Ovary (tissue), 9 donors: Measurements from ENCODE around the gene USP47. TPM values are rescaled to one million over a fixed set of nuclear protein-coding genes. Genes with fewer than 3 reads are reported as not detected.

Experiments used
- DNase-seq, 5 donors: peaks; one replicate each; pipeline ENCODE4 v3.0.0-alpha.2; 2019 to 2020
- H3K27ac ChIP-seq, 2 donors: fragments of 200-600 bp; one replicate each; pipeline versions ENCODE4 v1.5.1 to v1.8.0; 2019 to 2022
- H3K27me3 ChIP-seq: fragments of 200-600 bp; one replicate; pipeline ENCODE4 v1.8.0; 2022
- H3K36me3 ChIP-seq: fragments of 200-600 bp; sonication (generic); one replicate; pipeline ENCODE4 v1.5.1; 2019
- H3K4me1 ChIP-seq: one replicate; pipeline ENCODE4 v1.8.1; 2013; ENCODE audit warnings: mild to moderate bottlenecking, moderate library complexity; ENCODE audit not compliant: insufficient read depth
- H3K4me3 ChIP-seq: fragments of 200-600 bp; sonication (generic); one replicate; pipeline ENCODE4 v1.5.1; 2017
- H3K9me3 ChIP-seq, 2 donors: fragments of 200-600 bp in 1 of 2; sonication (generic) in 1 of 2; one replicate each; pipeline versions ENCODE4 v1.5.1 to v1.8.1; 2013 to 2019; ENCODE audit warnings: mild to moderate bottlenecking in 1 of 2, moderate library complexity in 1 of 2
- CTCF ChIP-seq, 3 donors: fragments of 450-650 bp in 2 of 3; fragments of 200-600 bp in 1 of 3; IDR thresholded peaks; one replicate each; pipeline versions ENCODE4 v1.5.1 to v1.8.0; 2016 to 2022; ENCODE audit warnings: antibody characterized with exemption in 3 of 3, mild to moderate bottlenecking in 1 of 3
- EP300 ChIP-seq: sonication (generic); formaldehyde crosslinking; IDR thresholded peaks from one replicate; pipeline ENCODE4 v1.6.1; 2017; ENCODE audit warnings: antibody characterized with exemption
- POLR2A ChIP-seq: fragments of 450-650 bp; IDR thresholded peaks from one replicate; pipeline ENCODE4 v1.6.1; 2017; ENCODE audit warnings: antibody characterized with exemption, mild to moderate bottlenecking, moderate library complexity
- WGBS, 3 donors: extraction: QIAGEN DNeasy Blood & Tissue Kit in 1 of 3; methylation state at CpG; one replicate each; pipeline versions ENCODE4 v1.1.5 to v1.1.7; 2013 to 2017; 5-methylcytosine and 5-hydroxymethylcytosine counted together
- intact Hi-C, 4 donors: fragments of 100-400 bp; cut with DNase I; formaldehyde crosslinking; loops; one replicate each; pipeline versions ENCODE4 v1.11.0 to v1.15.1; 2022 to 2023
- polyA plus RNA-seq, 2 donors: library from polyadenylated mRNA; stranded (reverse); fragments of 200-250 nt in 1 of 2; fragments of 350-450 nt in 1 of 2; fragmentation: Illumina TruSeq in 1 of 2; extraction: RNeasy Lipid Tissue Mini Kit (QIAGEN cat#74804) in 1 of 2; gene quantifications; one replicate each; pipeline ENCODE4 v1.2.3, GENCODE V29; 2013 to 2014
- total RNA-seq, 7 donors: library from RNA; depleted of rRNA in 2 of 7; stranded (reverse); fragments of >200 nt in 2 of 7; fragmentation: NEBNext Ultra II Directional in 3 of 7; extraction: Animal tissue kit (Norgen Biotek cat#: 25700) in 3 of 7; gene quantifications; one replicate each; pipeline versions ENCODE4 v1.1.0 to v1.2.4, GENCODE V29; 2016 to 2023
- donor health status: DM: no; HTN: no; CAD: no; lungs with moderate emphysema.
- donor health status: DM: no; HTN: no; CAD: no.
- donor health status: Bipolar disorder and iron deficiency.
- donor health status: DM: yes; HTN: yes; CAD: no.
- donor health status: DM: no; HTN: no; CAD: no.
- donor health status: DM: yes; HTN: yes; CAD: no.

Gene USP47
- total and polyA plus RNA-seq, 9 donors = 26.5 to 70.5 (median 51.2) TPM

- no peaks in the 10 kb centered on the region for H3K4me1 ChIP-seq
- H3K36me3 ChIP-seq = no peaks in the 10 kb centered on the region
- intact Hi-C loops = no loop called here
- no peaks in the 10 kb centered on the region for H3K9me3 ChIP-seq
- TF ChIP-seq POLR2A = no peak
- no peak for TF ChIP-seq EP300
- no peak for TF ChIP-seq CTCF (IDR thresholded peaks at IDR 0.05)
- no peak for DNase-seq
- WGBS, 3 donors = 82 to 94% (median 91%) methylated on average over 8 of the region's 8 CpGs
- H3K4me3 ChIP-seq = no peak overlapping the region
- no peaks in the 10 kb centered on the region for H3K27me3 ChIP-seq
- no peak overlapping the region for H3K27ac ChIP-seq
These were observed 143.4 kb downstream of the USP47 start for GRCh38 chr11:11985016-11985715.

DNA sequence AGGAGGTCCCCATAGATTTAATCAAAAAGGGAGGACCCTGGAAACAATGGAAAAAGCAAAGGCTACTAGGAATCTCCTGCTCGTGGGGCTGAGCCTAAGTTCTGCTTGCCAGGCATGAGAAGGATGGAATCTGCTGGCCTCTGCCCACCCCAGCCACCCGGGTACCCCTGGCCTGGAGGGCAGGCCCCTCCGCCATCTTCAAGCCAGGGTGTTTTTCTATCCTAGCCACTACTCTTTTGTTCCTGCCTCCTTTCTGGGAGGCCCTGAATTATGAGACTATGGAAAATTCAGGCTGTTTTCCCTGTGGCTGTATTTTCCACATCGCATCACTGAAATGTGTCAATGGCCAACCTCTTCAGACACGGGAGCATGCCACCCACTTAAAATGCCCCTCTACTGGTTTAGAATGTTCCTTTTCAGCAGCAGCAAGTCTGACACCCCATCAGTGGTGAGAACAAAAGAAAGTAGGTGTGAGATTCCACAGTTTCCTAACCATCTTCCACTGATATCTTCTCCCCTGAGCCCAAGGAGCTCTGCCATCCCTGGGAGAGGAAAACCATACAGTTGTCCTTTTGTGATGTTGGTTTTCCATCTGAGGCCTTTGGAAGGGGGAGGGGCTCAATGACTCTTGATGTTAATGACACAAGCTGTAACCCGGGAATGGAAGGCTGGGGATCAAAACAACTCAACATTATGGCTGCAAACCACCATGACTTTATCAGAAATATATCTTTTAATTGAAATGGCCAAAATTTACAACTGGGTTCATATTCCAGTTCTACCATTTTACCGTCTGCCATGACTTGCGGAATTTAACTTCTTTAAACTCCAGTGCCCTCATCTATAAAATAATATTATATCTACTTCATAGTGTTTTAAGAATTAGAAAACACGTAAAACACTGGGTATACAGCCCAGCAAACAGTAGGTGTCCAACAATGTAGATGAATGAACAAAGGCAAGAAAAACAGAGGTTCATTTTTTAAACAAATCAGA lies 144.5 kb downstream of the USP47 start:
- DNase-seq = no peak
- no peaks in the 10 kb centered on the region for H3K27me3 ChIP-seq
- intact Hi-C loops = no loop called here
- H3K36me3 ChIP-seq = no peaks in the 10 kb centered on the region
- H3K4me1 ChIP-seq = no peaks in the 10 kb centered on the region
- TF ChIP-seq EP300 = no peak
- TF ChIP-seq CTCF (IDR thresholded peaks at IDR 0.05) = no peak
- no peak for TF ChIP-seq POLR2A
- no peak overlapping the region for H3K4me3 ChIP-seq
- WGBS, 3 donors = 85 to 88% (median 87%) methylated on average over 9 of the region's 9 CpGs
- no peaks in the 10 kb centered on the region for H3K9me3 ChIP-seq
- H3K27ac ChIP-seq = no peak overlapping the region

DNA sequence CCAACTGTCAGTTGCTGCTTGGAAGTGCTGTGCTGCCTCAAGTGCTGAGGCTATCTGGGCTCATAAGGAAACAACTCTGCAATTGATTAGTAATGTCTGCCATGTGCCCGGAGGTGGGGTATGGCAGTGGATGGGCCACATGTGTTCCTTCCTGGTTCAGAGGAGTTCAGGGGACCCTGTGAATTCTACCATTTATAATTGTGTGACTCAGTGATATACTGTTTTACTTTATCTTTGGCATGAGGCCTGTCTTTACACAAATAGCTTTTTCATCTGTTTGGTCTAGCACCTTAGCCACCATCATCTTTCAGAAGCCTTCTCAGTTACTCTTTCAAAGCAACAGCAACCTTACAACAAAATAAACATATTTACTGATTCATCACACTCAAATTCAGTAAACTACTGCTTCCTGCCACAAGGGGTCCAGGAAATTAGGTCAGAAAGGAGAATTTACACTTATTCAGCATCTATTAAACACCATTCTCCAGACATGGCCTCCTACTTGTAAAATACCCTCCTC lies 145.8 kb downstream of the USP47 start:
- no peaks in the 10 kb centered on the region for H3K9me3 ChIP-seq
- H3K27me3 ChIP-seq = no peaks in the 10 kb centered on the region
- H3K36me3 ChIP-seq = no peaks in the 10 kb centered on the region
- DNase-seq = no peak
- WGBS, 3 donors = 83 to 94% (median 94%) methylated on average over 1 of the region's 1 CpG
- H3K4me1 ChIP-seq = no peaks in the 10 kb centered on the region
- H3K4me3 ChIP-seq = no peak overlapping the region
- TF ChIP-seq EP300 = no peak
- no peak overlapping the region for H3K27ac ChIP-seq
- intact Hi-C loops = no loop called here

DNA sequence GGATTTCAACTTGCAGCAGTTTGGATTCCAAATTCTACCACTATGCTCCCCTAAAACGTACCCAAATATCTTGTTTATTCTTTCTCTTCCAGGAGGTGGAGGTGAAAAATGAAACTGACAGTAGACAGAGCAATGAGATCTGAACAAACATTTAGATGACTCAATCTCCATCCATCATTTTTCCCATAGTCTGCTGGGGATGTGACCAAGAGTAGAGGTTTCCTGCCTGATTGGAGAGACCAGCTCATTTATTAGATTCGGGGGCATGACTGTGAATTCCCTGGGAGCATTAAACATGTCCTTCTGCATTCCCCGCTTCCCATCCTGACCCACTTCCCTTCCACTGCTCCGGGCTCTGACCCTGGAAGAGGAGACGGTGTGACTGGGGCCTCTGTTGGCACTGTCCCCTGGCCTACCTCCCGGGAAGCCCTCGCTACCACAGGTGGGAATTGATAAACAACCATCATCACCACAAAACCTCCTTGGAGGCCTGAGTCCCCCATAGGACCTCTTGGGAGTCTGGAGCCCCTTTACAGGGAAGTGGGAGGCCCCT lies 146.4 kb downstream of the USP47 start:
- Histone ChIP-seq H3K27me3 (no peaks in the 10 kb centered on the region), H3K4me3 (no peak overlapping the region), H3K27ac (no peak overlapping the region), H3K36me3 (no peaks in the 10 kb centered on the region), H3K4me1 (no peaks in the 10 kb centered on the region), H3K9me3 (no peaks in the 10 kb centered on the region)
- TF ChIP-seq POLR2A (no peak), EP300 (no peak)
- WGBS, 3 donors = 66 to 89% (median 71%) methylated on average over 7 of the region's 7 CpGs
- intact Hi-C loops = no loop called here
- DNase-seq = no peak

DNA sequence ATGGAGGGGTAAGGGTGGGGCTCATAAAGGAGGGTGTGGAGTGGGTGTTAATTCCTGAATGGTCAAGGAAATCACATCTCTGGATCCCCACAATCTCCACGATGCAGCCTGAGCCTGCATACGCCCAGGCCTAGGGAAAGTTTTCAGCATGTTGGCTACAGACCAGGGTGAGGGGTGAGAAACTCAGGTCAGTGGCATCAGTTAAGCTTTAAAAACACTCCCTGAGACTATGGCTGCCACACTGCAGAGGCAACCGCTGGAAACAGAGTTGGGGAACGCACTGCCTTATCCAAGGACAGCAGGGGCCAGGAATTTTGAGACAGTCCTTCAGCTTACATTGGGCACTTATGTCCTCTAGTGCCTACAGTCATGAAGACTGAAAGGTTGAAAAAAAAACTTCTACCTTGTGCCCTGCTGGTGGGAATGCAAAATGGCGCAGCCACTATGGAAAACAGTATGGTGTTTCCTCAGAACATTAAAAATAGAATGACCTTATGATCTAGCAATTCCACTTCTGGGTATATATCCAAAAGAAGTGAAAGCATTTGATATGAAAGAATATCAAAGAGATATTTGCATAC lies 147.0 kb downstream of the USP47 start:
- DNase-seq = no peak
- Histone ChIP-seq H3K36me3 (no peaks in the 10 kb centered on the region), H3K27me3 (no peaks in the 10 kb centered on the region), H3K4me1 (no peaks in the 10 kb centered on the region), H3K4me3 (no peak overlapping the region), H3K9me3 (no peaks in the 10 kb centered on the region), H3K27ac (no peak overlapping the region)
- TF ChIP-seq EP300 (no peak), POLR2A (no peak), CTCF (IDR thresholded peaks at IDR 0.05) (no peak)
- 82 to 94% (median 91%) methylated on average over 4 to 5 of the region's 5 CpGs for WGBS, 3 donors
- intact Hi-C loops = no loop called here
